Chondrocyte (in vitro differentiated cells): ENCODE data around the gene PRKAR1B. TPM values are rescaled to one million over a fixed set of nuclear protein-coding genes. Genes with fewer than 3 reads are reported as not detected.
A peak's percentile ranks its signal among the peaks of the same experiment; 100 is the strongest.

ENCODE experiments used
- DNase-seq: peaks from one replicate; pipeline ENCODE4 v3.0.0; 2021; ENCODE audit warnings: mixed read lengths, low spot score
- H3K27ac Mint-ChIP-seq: one replicate; pipeline ENCODE4 v1.8.0; 2021; ENCODE audit warnings: mild to moderate bottlenecking, moderate library complexity, mixed read lengths; ENCODE audit not compliant: unreplicated experiment
- H3K27me3 Mint-ChIP-seq: 2 replicates; pipeline ENCODE4 v1.8.0; 2021; ENCODE audit warnings: low read depth, mixed read lengths
- H3K36me3 Mint-ChIP-seq: 2 replicates; pipeline ENCODE4 v1.8.0; 2021; ENCODE audit warnings: low read depth, mixed read lengths
- H3K4me1 Mint-ChIP-seq: 2 replicates; pipeline ENCODE4 v1.8.0; 2021; ENCODE audit warnings: low read depth, mild to moderate bottlenecking, mixed read lengths
- H3K4me3 Mint-ChIP-seq: one replicate; pipeline ENCODE4 v1.8.0; 2021; ENCODE audit warnings: mild to moderate bottlenecking, moderate library complexity, mixed read lengths; ENCODE audit not compliant: unreplicated experiment
- H3K9me3 Mint-ChIP-seq: 2 replicates; pipeline ENCODE4 v1.8.0; 2021; ENCODE audit warnings: low read depth, mixed read lengths
- total RNA-seq: library from RNA; stranded (reverse); gene quantifications from 3 replicates; pipeline ENCODE4 v1.2.1, GENCODE V29; 2021
- TF ChIP-seq, protein P1 (sequence below): fragments of 200-600 bp; sonication (generic); IDR thresholded peaks from 2 replicates; pipeline ENCODE4 v1.5.0; 2021; ENCODE audit warnings: antibody characterized with exemption, mild to moderate bottlenecking, moderate library complexity

Gene PRKAR1B
- total RNA-seq, 1 donor from 2014 or later, result 7.7 TPM

GRCh38 chr7:525740-526139 is 201.3 kb downstream of the PRKAR1B start:
- TF ChIP-seq, protein P1, sequence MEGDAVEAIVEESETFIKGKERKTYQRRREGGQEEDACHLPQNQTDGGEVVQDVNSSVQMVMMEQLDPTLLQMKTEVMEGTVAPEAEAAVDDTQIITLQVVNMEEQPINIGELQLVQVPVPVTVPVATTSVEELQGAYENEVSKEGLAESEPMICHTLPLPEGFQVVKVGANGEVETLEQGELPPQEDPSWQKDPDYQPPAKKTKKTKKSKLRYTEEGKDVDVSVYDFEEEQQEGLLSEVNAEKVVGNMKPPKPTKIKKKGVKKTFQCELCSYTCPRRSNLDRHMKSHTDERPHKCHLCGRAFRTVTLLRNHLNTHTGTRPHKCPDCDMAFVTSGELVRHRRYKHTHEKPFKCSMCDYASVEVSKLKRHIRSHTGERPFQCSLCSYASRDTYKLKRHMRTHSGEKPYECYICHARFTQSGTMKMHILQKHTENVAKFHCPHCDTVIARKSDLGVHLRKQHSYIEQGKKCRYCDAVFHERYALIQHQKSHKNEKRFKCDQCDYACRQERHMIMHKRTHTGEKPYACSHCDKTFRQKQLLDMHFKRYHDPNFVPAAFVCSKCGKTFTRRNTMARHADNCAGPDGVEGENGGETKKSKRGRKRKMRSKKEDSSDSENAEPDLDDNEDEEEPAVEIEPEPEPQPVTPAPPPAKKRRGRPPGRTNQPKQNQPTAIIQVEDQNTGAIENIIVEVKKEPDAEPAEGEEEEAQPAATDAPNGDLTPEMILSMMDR, result no peak
- no peak overlapping the region for H3K27ac Mint-ChIP-seq
- no peaks in the 10 kb centered on the region for H3K36me3 Mint-ChIP-seq
- peaks cover 3% of the 10 kb centered on the region for H3K9me3 Mint-ChIP-seq
- no peaks in the 10 kb centered on the region for H3K27me3 Mint-ChIP-seq
- H3K4me3 Mint-ChIP-seq, result no peak overlapping the region
- no peak for DNase-seq
- peaks cover 16% of the 10 kb centered on the region for H3K4me1 Mint-ChIP-seq

GRCh38 chr7:524800-525199 is 202.3 kb downstream of the PRKAR1B start:
- peaks cover 3% of the 10 kb centered on the region for H3K9me3 Mint-ChIP-seq
- peaks cover 16% of the 10 kb centered on the region for H3K4me1 Mint-ChIP-seq
- H3K27me3 Mint-ChIP-seq, result no peaks in the 10 kb centered on the region
- TF ChIP-seq, protein P1, result no peak
- H3K36me3 Mint-ChIP-seq, result no peaks in the 10 kb centered on the region
- DNase-seq, result no peak
- no peak overlapping the region for H3K4me3 Mint-ChIP-seq
- H3K27ac Mint-ChIP-seq, result no peak overlapping the region

DNA sequence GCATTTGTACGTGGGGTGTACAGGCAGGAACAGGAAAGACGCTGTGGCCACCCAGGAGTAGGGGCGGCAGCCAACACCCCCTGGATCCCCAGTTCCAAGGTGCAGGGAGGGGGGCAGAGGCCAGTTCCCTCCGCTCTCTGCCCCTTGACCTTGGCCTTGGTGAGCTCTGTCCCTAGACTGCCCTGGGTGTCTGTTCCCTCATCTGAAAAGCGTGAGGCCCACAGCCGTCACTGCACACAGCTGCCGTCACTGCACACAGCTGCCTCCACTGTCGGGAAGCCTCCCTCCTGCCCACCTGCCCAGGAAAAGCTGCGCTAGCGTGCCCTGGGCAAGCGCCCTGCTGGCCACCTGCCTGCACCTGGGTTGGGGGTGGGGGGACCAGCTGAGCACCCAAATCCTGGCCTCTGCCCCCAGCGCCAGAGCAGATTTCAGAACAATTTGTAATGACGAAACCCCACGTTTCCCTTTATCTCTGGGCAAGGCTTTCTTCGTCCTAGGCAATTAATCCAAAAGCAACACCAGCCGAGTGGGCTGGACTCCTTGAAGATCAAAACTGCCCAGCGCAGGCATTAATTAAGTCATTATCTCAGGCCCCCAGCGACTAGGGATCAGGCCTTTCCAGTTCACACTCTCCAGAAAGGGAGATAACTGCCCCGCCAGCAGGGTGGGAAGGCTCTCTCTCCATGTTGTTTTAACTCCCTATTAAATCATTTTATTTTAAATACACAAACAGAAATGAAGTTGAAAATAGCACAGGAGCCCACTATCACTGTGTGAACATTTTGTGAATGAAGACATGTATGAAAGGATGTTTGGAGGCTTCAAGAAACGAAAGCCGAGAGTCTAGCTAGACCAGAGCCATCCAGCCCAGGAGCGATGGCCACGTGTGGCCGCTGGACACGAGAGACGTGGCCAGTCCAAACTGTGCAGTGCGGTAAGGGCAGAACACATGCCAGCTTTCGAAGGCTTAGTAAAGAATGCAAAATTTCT is 203.4 kb downstream of the PRKAR1B start:
- Mint-ChIP-seq H3K27me3 (no peaks in the 10 kb centered on the region), H3K9me3 (peaks cover 3% of the 10 kb centered on the region), H3K4me3 (no peak overlapping the region), H3K4me1 (peaks cover 16% of the 10 kb centered on the region), H3K27ac (no peak overlapping the region), H3K36me3 (no peaks in the 10 kb centered on the region)
- TF ChIP-seq, protein P1, result no peak
- no peak for DNase-seq

GRCh38 chr7:522951-523314 is 204.1 kb downstream of the PRKAR1B start:
- Mint-ChIP-seq H3K36me3 (no peaks in the 10 kb centered on the region), H3K4me3 (no peak overlapping the region), H3K4me1 (peaks cover 16% of the 10 kb centered on the region), H3K27me3 (no peaks in the 10 kb centered on the region), H3K27ac (no peak overlapping the region), H3K9me3 (peaks cover 3% of the 10 kb centered on the region)
- TF ChIP-seq, protein P1, result no peak
- no peak for DNase-seq

- peaks cover 19% of the 10 kb centered on the region for H3K4me1 Mint-ChIP-seq
- H3K27me3 Mint-ChIP-seq, result no peaks in the 10 kb centered on the region
- no peak for DNase-seq
- peak overlapping the region; percentile 53 for H3K4me3 Mint-ChIP-seq
- H3K9me3 Mint-ChIP-seq, result peaks cover 3% of the 10 kb centered on the region
- TF ChIP-seq, protein P1, result peak; percentile 52
- no peak overlapping the region for H3K27ac Mint-ChIP-seq
- no peaks in the 10 kb centered on the region for H3K36me3 Mint-ChIP-seq
Measured at GRCh38 chr7:522071-522950, 204.8 kb downstream of the PRKAR1B start.
